Stimulated activated CD8-positive, alpha-beta memory T cell treated with anti-CD3 and anti-CD28 coated beads, Interleukin-7, amount 100 ng/mL, for 1 hour (primary cell): Measurements from ENCODE around the gene ODAD2.

Experiments used
- DNase-seq, 2 donors: peaks; one replicate each; pipeline ENCODE4 v3.0.0-alpha.2; 2020; ENCODE audit warnings: low read depth in 2 of 2

The ODAD2 gene

DNA sequence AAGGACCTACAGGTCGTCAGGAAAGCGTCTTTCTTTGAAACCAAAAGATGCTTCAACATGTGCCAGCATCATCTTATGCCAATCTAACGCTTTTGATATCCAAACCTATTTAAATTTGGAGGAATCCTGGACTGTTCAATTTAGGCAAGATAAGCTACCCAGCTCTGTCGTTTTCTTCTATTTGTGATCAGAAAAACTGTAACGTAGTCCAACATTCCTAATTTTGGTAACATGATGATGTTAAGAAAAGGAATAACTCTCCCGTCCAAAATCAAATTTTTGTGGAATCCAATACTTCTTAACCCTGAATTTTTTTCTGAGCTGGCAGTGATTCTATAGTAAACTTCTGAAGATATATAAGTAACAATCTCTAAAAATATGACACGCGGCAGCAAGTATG, 160.0 kb downstream of the ODAD2 start:
- DNase-seq: no peak

- DNase-seq: no peak
Observed at GRCh38 chr10:27838361-27838760, 160.5 kb downstream of the ODAD2 start.

DNA sequence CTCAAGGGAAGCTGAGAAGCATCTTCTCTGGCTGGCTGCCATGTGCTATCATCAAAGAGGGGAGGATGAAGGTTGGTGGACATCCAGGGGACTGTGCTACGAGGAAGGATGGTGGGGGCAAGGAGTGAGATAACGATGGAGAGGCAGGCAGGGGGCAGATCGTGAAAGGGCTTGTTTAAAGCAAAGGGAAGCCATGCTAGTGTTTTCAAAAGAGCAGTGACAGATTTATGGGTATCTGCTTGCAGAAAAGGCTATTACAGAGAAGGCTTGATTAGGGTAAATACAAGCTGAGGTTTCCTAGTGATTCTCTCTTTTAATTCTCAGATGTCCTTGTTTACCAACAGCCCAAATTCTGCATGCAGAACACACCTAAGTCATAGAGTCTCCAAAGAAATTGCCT, 164.4 kb downstream of the ODAD2 start:
- no peak for DNase-seq

- DNase-seq: no peak
Observed at GRCh38 chr10:27833792-27834191, 165.1 kb downstream of the ODAD2 start.

GRCh38 chr10:27832826-27833225, 166.1 kb downstream of the ODAD2 start:
- no peak for DNase-seq

GRCh38 chr10:27826369-27826768, 172.5 kb downstream of the ODAD2 start:
- no peak for DNase-seq

- no peak for DNase-seq
Observed at GRCh38 chr10:27822301-27822700, 176.6 kb downstream of the ODAD2 start.

DNA sequence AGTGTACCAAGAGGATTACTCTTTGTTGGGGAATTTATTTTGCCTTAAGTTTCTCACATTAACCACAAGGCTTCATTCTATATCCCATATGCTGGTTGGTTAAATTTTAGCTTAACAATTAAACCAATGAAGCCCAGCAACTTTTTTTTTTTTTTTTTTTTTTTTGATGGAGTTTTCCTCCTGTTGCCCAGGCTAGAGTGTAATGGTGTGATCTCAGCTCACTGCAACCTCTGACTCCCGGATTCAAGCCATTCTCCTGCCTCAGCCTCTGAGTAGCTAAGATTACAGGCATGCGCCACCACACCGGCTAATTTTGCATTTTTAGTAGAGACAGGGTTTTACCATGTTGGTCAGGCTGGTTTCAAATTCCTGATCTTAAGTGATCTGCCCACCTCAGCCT, 178.2 kb downstream of the ODAD2 start:
- DNase-seq: no peak

DNA sequence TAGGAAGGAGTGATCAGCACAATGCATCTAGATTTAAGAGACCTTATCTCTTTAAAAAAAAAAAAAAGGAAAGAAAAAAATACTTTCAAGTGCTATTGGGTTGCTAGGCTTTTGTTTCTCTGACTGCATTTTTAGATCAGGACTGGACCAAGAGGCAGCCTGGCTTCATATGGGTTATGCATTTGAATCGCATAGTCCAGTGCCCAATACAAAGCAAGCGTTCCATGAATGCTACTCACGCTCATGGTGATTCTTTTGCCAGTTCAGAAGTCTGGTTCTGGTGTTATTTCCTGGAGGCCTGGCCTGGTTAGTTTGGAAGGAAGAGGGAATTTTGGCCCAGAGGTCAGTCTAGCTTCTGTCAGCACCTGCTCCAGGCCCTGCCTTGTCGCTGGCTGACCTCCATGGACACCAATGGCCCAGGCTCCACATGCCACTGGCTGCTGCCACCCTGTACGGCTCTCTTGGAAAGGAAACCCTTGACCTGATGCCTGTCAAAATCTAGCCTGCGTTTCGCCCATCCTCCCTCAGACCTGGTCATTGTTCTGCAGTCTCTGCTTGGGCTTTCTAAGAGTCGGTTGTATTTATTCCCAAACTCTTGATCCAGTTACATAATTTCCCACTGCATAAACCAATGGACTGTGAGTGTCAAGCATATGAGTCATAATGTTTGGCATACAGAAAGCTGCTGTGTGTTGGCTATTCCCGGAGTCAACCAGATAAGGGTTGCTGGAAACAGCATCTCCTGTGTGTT, 178.9 kb downstream of the ODAD2 start:
- DNase-seq: no peak

GRCh38 chr10:27816320-27816719, 182.6 kb downstream of the ODAD2 start:
- DNase-seq: no peak

DNA sequence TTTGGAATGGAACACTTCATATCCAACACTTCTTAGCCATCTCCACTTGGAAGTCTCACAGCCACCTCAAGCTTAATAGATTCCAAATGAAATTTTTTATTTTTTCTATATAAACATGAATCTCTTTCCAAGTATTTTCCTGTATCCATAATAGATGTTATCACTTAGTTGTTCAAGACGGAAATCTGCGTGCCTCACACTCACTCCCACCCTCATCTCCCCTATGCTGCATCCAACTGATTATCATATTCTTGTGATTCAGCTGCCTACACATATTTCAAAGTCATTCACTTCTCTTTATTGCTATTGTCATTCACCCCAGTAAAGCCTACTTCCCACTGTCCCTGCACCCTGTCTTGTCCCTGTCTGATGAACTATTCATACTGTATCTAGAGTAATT, 183.0 kb downstream of the ODAD2 start:
- no peak for DNase-seq

- DNase-seq: no peak
Observed at GRCh38 chr10:27815261-27815660, 183.6 kb downstream of the ODAD2 start.

DNA sequence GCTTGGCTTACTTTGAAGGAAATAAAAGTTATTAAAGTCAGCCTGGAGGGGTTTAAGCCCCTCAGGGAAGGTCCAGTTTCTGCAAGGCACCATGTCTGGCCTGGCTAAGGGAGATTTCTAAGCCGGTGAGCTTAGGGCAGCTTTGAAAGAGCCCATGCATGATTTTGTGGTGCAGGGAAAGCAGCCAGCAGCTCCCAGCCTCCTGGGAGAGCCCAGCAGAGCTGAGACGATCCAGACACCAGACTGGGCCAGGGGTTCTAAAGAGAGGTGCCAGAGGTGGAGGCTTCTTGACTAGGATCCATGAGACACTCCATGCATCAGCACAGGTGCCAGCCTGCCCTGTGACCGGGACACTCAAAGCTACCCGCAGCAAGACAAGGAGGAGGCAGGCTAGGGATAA, 193.7 kb downstream of the ODAD2 start:
- DNase-seq: no peak

DNA sequence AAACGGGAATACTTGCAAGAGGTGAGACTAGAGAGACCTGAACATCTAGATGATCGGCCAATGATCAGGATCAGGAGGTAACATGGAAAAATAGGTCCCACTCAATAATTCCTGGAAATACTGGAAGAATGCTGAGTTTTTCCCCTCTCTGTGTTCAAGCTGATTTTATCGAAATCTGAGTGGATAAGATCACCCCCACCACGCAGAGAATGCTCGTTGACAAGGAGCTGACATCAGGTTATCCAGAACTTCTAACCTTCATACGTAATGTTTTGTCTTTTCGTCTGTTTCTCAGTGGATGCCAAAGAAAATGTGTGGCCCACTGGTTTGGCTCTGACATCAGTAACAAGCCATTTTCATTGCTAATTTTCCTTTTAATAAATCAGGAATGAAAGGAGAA, 194.7 kb downstream of the ODAD2 start:
- DNase-seq: no peak

DNA sequence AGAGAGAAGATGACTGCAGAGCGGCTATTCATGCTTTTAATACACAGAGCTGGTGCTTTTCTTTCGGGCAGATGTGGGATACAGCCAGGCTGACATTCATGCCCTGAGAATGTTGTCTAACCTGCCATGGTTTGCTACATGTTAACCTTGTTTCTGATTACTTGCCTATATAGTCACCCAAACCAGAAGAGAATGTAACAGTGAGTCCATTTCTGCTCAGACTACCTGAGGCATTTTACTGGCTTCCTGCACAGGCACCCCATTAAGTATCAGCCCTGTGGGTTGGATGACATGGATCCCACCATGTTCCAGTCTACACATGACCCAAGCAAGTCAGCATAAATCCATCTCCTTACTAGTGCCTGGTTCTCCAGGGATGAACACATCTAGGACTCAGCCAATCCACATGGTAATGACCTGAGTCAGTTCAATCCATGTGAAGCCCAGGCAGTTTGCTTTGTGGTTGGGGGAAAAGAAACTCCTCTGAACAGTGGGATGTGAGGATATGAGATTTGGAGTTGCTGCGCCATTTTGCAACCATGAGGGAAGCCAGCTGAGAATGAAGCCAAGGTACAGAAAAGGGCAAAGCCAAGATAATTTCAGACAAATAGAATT, 197.6 kb downstream of the ODAD2 start:
- no peak for DNase-seq

DNA sequence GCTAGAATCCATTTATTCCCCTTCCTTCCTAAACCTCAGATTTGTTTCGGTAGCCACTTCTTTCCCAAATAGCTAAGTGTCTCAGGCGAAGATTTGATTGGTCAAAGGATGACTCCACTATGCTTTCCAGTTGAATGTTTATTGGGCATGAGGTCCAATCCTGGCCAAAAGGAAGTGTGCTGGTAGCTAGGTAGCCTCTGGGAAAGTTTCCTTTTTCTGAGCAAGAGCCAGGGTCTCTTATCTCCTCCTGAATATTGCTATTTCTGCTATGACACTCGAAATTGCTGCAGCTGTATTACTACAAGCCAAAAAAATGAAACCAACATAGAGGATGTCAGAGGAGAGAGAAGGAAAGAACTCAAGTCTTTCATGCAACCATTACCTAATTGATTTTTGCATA, 199.8 kb downstream of the ODAD2 start:
- DNase-seq: no peak

GRCh38 chr10:27794157-27794556, 204.7 kb downstream of the ODAD2 start:
- DNase-seq: no peak

DNA sequence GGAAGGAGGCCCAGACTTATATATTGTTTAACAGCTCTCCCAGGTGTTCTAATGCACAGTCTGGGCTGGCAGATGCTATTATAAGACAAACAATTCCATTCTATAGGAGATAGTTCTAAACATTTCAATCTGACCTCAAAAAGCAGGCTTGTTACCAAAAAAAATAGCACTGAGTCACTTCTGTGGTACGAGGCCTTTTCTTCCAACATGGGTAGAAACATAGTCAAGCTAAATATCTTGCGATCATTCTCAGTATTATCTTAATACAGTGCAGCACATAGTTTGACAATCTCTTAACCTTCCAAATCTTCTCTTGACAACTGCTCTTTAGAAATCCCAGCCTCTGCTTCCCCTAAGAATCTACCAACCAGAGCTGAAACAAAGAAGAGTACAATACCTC, 206.7 kb downstream of the ODAD2 start:
- DNase-seq: no peak

DNA sequence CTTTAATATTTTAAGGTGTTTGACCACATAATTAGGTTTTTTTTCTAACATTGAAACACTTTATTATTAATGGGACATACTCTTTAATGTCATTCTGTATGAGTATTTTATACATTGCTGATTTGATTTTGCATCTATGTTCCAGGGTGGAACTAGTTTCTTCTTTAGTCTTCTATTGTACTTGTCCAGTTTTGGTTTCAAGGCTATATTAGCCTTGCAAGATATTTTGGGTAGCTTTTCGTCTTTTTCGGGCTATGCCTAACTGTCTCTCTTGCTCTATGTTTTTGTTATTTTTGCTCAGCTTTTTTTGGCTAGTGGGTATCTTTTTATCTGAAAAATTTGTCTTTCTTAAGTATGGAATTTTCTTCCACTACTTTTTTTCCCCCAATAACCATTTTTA, 214.6 kb downstream of the ODAD2 start:
- DNase-seq: no peak

DNA sequence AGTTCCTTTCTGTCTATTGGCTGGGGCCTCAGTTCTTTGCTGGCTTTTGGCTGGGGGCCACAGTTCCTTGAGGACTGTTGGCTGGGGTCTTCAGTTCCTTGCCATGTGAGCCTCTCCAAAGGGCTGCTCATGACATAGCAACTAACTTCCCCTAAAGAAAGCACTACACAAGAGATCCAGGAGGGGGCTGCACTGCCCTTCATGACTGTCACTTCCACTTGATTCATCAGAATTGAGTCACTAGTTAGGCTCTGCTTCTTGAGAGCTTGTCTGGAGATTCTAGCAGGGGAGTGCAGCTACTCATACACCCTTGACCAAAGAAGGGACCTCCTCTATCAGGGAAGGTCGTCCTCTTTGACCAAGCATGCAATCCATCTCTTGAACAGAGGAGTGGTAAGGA, 215.2 kb downstream of the ODAD2 start:
- DNase-seq: no peak

- DNase-seq: no peak
Observed at GRCh38 chr10:27779462-27780015, 219.3 kb downstream of the ODAD2 start.

- no peak for DNase-seq
Observed at GRCh38 chr10:27774831-27775230, 224.0 kb downstream of the ODAD2 start.

- DNase-seq: no peak
Observed at GRCh38 chr10:27771231-27771630, 227.6 kb downstream of the ODAD2 start.
